RWPE2 (cell line): ENCODE measurements around the gene ARID4A.

Source experiments
- ATAC-seq: fragments of 200-7000 bp; cut with Tn5 transposase; 3 replicates; pipeline ENCODE4 v1.9.1; 2021; ENCODE audit warnings: low read depth
- DNase-seq: peaks from one replicate; pipeline ENCODE4 v3.0.0-alpha.2; 2020; ENCODE audit warnings: low spot score
- H3K27ac ChIP-seq: fragments of 450-650 bp; 2 replicates; pipeline ENCODE4 v1.5.1; 2017; ENCODE audit warnings: mild to moderate bottlenecking; ENCODE audit not compliant: poor library complexity, severe bottlenecking
- H3K27me3 ChIP-seq: fragments of 250-450 bp; sonication (Bioruptor Pico); 2 replicates; pipeline ENCODE4 v1.5.1; 2021; ENCODE audit warnings: mild to moderate bottlenecking, moderate library complexity; ENCODE audit not compliant: insufficient read depth, poor library complexity, severe bottlenecking
- H3K36me3 ChIP-seq: fragments of 250-450 bp; sonication (Bioruptor Pico); 2 replicates; pipeline ENCODE4 v1.5.1; 2020; ENCODE audit warnings: low read depth, mild to moderate bottlenecking, moderate library complexity
- H3K4me1 ChIP-seq: fragments of 250-450 bp; sonication (Bioruptor Pico); 2 replicates; pipeline ENCODE4 v1.5.1; 2021; ENCODE audit warnings: mild to moderate bottlenecking, moderate library complexity; ENCODE audit not compliant: insufficient read depth, poor library complexity, severe bottlenecking
- H3K4me3 ChIP-seq: fragments of 250-450 bp; sonication (Bioruptor Pico); 2 replicates; pipeline ENCODE4 v1.5.1; 2021; ENCODE audit warnings: mild to moderate bottlenecking, moderate library complexity; ENCODE audit not compliant: severe bottlenecking
- H3K9me3 ChIP-seq: fragments of 250-450 bp; sonication (Bioruptor Pico); 2 replicates; pipeline ENCODE4 v1.5.1; 2021; ENCODE audit warnings: mild to moderate bottlenecking, moderate library complexity; ENCODE audit not compliant: severe bottlenecking
- TF ChIP-seq, protein P1 (sequence below): fragments of 450-650 bp; IDR thresholded peaks from one replicate; pipeline ENCODE4 v1.5.1; 2017; ENCODE audit warnings: mild to moderate bottlenecking, moderate library complexity; ENCODE audit not compliant: poor library complexity, severe bottlenecking

Gene ARID4A

DNA sequence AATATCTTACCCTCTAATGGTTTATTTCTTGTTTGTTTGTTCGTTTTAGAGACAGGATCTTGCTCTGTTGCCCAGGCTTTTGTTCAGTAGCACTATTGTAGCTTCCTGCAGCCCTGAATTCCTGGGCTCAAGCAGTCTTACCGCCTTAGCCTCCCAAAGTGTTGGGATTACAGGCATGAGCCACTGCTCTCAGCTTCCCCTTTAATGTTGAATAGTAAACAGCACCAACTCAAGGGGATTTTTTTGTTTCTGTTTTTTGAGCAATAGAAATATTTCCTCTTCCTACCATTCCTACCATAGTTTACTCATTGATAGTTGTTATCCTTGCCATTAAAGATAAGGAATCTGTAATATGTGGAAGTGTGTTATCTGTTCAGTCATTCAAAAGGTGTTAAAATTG, 10.7 kb downstream of the ARID4A start:
- TF ChIP-seq, protein P1, sequence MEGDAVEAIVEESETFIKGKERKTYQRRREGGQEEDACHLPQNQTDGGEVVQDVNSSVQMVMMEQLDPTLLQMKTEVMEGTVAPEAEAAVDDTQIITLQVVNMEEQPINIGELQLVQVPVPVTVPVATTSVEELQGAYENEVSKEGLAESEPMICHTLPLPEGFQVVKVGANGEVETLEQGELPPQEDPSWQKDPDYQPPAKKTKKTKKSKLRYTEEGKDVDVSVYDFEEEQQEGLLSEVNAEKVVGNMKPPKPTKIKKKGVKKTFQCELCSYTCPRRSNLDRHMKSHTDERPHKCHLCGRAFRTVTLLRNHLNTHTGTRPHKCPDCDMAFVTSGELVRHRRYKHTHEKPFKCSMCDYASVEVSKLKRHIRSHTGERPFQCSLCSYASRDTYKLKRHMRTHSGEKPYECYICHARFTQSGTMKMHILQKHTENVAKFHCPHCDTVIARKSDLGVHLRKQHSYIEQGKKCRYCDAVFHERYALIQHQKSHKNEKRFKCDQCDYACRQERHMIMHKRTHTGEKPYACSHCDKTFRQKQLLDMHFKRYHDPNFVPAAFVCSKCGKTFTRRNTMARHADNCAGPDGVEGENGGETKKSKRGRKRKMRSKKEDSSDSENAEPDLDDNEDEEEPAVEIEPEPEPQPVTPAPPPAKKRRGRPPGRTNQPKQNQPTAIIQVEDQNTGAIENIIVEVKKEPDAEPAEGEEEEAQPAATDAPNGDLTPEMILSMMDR: no peak
- DNase-seq (no peak), ATAC-seq (no peak)
- no peaks in the 10 kb centered on the region for H3K27me3 ChIP-seq
- no peak overlapping the region for H3K27ac ChIP-seq
- H3K4me3 ChIP-seq: no peak overlapping the region
- H3K36me3 ChIP-seq: peaks cover 50% of the 10 kb centered on the region
- H3K9me3 ChIP-seq: no peaks in the 10 kb centered on the region
- H3K4me1 ChIP-seq: peaks cover 5% of the 10 kb centered on the region

DNA sequence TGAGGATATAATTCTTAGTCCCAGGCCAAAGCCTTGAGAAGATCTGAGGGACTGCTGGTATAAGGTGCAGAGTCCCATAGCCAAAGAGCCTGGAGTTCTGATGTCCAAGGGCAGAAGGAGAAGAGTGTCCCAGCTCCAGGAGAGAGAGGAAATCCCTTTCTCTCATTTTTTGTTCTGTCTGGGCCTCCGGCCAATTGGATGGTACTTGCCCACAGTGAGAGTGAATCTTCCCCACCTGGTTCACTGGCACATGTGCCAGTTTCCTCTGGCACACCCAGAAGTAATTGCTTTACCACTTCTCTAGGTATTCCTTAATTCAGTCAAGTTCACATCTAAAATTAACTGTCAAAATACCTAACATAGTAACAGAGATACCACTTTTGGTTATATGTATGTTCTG, 15.3 kb downstream of the ARID4A start:
- Histone ChIP-seq H3K9me3 (no peaks in the 10 kb centered on the region), H3K36me3 (peaks cover 38% of the 10 kb centered on the region), H3K4me1 (peaks cover 11% of the 10 kb centered on the region), H3K4me3 (no peak overlapping the region), H3K27ac (no peak overlapping the region), H3K27me3 (no peaks in the 10 kb centered on the region)
- TF ChIP-seq, protein P1: no peak
- DNase-seq (no peak), ATAC-seq (no peak)

DNA sequence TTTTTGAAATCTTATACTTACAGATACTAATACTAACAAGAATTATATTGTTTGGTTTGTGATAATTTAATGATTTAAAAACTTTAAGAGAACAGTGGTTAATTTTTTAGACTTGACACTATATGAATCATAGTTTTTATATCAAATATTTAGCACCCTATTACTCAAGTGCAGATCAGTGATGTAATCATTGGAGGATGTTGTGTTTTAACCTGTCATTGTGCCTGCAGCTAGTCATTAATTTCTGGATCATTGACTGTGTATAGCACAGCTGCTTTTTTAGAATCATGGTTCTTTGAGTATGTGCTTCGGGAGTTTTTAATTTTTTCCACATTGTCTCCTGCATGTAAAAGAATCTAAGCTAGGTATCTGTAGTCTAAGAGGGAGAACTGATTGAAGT, 17.3 kb downstream of the ARID4A start:
- no peak overlapping the region for H3K4me3 ChIP-seq
- peaks cover 11% of the 10 kb centered on the region for H3K4me1 ChIP-seq
- no peak overlapping the region for H3K27ac ChIP-seq
- H3K36me3 ChIP-seq: peaks cover 44% of the 10 kb centered on the region
- no peak for DNase-seq
- H3K27me3 ChIP-seq: no peaks in the 10 kb centered on the region
- H3K9me3 ChIP-seq: no peaks in the 10 kb centered on the region
- TF ChIP-seq, protein P1: no peak
- ATAC-seq: peak; percentile 89

DNA sequence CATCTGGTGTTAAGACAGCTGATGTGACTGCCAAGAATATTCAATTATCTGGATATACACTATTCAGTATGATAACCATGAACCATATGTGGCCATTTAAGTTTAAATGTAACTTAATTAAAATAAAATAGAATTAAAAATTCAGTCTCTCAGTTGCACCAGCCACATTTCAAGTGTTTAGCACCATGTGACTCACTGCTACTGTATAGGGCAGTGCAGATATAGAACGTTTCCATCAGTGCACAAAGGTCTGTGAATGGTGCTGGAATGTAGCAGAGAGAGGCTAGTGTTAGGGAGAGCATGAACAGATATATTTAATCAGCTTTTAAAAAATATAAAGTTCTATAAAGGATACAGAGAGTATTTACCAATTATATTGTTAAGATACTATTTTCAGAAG, 28.7 kb downstream of the ARID4A start:
- Histone ChIP-seq H3K27me3 (no peaks in the 10 kb centered on the region), H3K4me1 (peaks cover 16% of the 10 kb centered on the region), H3K9me3 (no peaks in the 10 kb centered on the region), H3K27ac (no peak overlapping the region), H3K36me3 (peaks cover 89% of the 10 kb centered on the region), H3K4me3 (no peak overlapping the region)
- DNase-seq (no peak), ATAC-seq (0 out of 3 replicates have a peak, but pooled peaks have one; percentile 43)
- TF ChIP-seq, protein P1: no peak

DNA sequence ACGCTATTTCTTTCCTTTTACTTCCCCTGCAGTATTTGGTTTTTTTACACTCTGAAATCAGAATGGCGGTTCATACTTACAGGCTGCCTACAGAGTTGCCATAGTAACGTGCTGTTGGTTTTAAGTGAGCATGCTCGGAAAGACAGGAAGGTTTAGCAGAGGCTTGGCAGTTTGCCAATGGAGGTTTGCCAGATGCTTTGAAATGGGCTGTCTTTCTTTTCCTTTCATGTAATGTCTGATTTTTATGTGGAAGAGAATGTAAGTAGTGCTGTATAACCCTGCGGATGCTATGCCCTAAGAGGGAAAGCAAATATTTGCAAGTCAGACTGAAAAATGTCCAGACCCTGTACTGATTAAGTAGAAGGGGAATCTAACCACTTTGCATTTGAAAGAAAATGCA, 32.8 kb downstream of the ARID4A start:
- H3K27me3 ChIP-seq: no peaks in the 10 kb centered on the region
- TF ChIP-seq, protein P1: no peak
- peaks cover 16% of the 10 kb centered on the region for H3K4me1 ChIP-seq
- peaks cover 79% of the 10 kb centered on the region for H3K36me3 ChIP-seq
- no peak overlapping the region for H3K27ac ChIP-seq
- peak; percentile 89 for DNase-seq
- no peaks in the 10 kb centered on the region for H3K9me3 ChIP-seq
- peak; percentile 90 for ATAC-seq
- H3K4me3 ChIP-seq: no peak overlapping the region
